ENCODE data around the gene PLXNA4. TPM values are rescaled to one million over a fixed set of nuclear protein-coding genes. Genes with fewer than 3 reads are reported as not detected.

The PLXNA4 gene
- total and polyA plus RNA-seq, 4 donors: 0.04 to 1.1 (median 0.41) TPM

DNA sequence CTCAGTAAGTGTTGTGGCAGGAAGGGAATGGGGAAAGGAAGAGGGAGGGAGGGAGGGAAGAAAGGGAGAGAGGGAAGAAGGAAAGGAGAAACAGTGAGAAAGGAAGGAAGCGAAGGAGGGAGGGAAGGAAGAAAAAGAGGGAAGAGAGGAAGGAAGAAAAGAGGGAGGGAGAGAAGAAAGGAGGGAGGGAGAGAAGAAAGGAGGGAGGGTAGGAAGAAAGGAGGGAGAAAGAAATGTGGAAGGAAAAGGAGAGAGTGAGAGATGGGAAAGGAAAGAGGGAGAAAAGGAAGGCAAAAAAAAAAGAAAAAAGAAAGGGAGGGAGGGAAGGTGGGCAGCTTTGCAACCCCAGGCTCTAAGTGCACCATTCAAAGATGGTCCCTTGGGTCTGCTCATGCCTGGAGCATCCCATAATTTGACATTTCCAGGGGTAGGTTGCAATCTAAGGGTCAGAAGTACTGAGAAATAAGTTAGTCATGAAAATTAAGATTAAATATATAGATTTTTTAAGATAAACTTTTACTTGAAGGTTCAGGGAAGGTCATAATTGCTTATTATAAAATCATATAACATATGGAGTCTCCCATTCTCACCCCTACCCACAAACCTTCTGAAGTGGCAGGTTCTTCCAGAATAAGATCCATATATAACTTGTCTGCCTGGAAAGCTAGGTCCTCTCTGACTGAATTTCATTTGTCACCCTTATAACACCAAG, 249.2 kb downstream of the PLXNA4 start:
- Histone ChIP-seq H3K27ac (ENCODE audit: low read depth in 1 of 2, low read length in 2 of 2) (no peak overlapping the region), H3K9ac (ENCODE audit: low read depth in 1 of 2, low read length in 2 of 2) (no peak overlapping the region), H3K4me3 (ENCODE audit: low read depth in 1 of 3, low read length in 3 of 3) (no peak overlapping the region), H3K9me3 (ENCODE audit: control insufficient read depth in 4 of 4, low read length in 3 of 4) (no peaks in the 10 kb centered on the region), H3K27me3 (ENCODE audit: control insufficient read depth in 4 of 4, insufficient read depth in 4 of 4, low read length in 3 of 4) (no peaks in the 10 kb centered on the region), H3K36me3 (ENCODE audit: control insufficient read depth in 4 of 4, insufficient read depth in 3 of 4, low read depth in 1 of 4, low read length in 3 of 4) (no peaks in the 10 kb centered on the region), H3K4me1 (ENCODE audit: control insufficient read depth in 4 of 4, insufficient read depth in 4 of 4, low read length in 3 of 4) (no peaks in the 10 kb centered on the region)
- 89% methylated on average over 1 of the region's 1 CpG for WGBS
- TF ChIP-seq YY1 (IDR thresholded peaks at IDR 0.05) (no peak), RXRA (IDR thresholded peaks at IDR 0.05) (no peak), FOXA2 (IDR thresholded peaks at IDR 0.05) (no peak)
- TF ChIP-seq, protein P1, sequence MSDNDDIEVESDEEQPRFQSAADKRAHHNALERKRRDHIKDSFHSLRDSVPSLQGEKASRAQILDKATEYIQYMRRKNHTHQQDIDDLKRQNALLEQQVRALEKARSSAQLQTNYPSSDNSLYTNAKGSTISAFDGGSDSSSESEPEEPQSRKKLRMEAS (IDR thresholded peaks at IDR 0.05): no peak
- TF ChIP-seq, protein P2, sequence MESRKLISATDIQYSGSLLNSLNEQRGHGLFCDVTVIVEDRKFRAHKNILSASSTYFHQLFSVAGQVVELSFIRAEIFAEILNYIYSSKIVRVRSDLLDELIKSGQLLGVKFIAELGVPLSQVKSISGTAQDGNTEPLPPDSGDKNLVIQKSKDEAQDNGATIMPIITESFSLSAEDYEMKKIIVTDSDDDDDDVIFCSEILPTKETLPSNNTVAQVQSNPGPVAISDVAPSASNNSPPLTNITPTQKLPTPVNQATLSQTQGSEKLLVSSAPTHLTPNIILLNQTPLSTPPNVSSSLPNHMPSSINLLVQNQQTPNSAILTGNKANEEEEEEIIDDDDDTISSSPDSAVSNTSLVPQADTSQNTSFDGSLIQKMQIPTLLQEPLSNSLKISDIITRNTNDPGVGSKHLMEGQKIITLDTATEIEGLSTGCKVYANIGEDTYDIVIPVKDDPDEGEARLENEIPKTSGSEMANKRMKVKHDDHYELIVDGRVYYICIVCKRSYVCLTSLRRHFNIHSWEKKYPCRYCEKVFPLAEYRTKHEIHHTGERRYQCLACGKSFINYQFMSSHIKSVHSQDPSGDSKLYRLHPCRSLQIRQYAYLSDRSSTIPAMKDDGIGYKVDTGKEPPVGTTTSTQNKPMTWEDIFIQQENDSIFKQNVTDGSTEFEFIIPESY (IDR thresholded peaks at IDR 0.05): no peak
- TF ChIP-seq, protein P3, sequence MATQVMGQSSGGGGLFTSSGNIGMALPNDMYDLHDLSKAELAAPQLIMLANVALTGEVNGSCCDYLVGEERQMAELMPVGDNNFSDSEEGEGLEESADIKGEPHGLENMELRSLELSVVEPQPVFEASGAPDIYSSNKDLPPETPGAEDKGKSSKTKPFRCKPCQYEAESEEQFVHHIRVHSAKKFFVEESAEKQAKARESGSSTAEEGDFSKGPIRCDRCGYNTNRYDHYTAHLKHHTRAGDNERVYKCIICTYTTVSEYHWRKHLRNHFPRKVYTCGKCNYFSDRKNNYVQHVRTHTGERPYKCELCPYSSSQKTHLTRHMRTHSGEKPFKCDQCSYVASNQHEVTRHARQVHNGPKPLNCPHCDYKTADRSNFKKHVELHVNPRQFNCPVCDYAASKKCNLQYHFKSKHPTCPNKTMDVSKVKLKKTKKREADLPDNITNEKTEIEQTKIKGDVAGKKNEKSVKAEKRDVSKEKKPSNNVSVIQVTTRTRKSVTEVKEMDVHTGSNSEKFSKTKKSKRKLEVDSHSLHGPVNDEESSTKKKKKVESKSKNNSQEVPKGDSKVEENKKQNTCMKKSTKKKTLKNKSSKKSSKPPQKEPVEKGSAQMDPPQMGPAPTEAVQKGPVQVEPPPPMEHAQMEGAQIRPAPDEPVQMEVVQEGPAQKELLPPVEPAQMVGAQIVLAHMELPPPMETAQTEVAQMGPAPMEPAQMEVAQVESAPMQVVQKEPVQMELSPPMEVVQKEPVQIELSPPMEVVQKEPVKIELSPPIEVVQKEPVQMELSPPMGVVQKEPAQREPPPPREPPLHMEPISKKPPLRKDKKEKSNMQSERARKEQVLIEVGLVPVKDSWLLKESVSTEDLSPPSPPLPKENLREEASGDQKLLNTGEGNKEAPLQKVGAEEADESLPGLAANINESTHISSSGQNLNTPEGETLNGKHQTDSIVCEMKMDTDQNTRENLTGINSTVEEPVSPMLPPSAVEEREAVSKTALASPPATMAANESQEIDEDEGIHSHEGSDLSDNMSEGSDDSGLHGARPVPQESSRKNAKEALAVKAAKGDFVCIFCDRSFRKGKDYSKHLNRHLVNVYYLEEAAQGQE (IDR thresholded peaks at IDR 0.05): no peak
- DNase-seq (ENCODE audit: low spot score): no peak

DNA sequence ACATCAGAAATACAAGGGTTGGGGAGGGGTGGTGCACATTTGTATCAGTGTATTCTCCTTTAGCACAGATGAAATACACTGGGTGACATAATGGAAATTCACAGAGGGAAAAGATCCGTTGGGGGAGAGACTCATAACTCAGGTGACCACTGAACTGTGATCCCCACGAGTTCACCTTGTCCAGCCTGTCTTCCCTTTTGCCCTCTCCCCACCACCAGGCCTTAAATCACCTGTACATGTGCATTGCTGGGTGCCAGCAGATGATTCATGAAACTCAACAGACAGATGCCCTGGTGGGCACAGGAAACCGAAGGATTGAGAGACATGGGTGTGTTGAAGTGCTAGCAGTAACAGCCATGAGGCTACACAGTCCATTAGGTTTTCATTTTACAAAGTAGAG, 253.3 kb downstream of the PLXNA4 start:
- 71% methylated on average over 3 of the region's 3 CpGs for WGBS
- Histone ChIP-seq H3K4me3 (ENCODE audit: low read depth in 1 of 3, low read length in 3 of 3) (no peak overlapping the region), H3K9ac (ENCODE audit: low read depth in 1 of 2, low read length in 2 of 2) (no peak overlapping the region), H3K4me1 (ENCODE audit: control insufficient read depth in 4 of 4, insufficient read depth in 4 of 4, low read length in 3 of 4) (peaks cover 0 to 11% (median 7%) of the 10 kb centered on the region in 4 donors), H3K27ac (ENCODE audit: low read depth in 1 of 2, low read length in 2 of 2) (no peak overlapping the region), H3K36me3 (ENCODE audit: control insufficient read depth in 4 of 4, insufficient read depth in 3 of 4, low read depth in 1 of 4, low read length in 3 of 4) (no peaks in the 10 kb centered on the region), H3K9me3 (ENCODE audit: control insufficient read depth in 4 of 4, low read length in 3 of 4) (no peaks in the 10 kb centered on the region), H3K27me3 (ENCODE audit: control insufficient read depth in 4 of 4, insufficient read depth in 4 of 4, low read length in 3 of 4) (peaks cover 0 to 5% (median 0%) of the 10 kb centered on the region in 4 donors)
- no peak for DNase-seq (ENCODE audit: low spot score)
- TF ChIP-seq, protein P3 (IDR thresholded peaks at IDR 0.05): no peak
- TF ChIP-seq EGR1 (IDR thresholded peaks at IDR 0.05; ENCODE audit: low read depth in 2 of 2): no peak
